ENCODE results near the gene USP6NL.

GRCh38 chr10:11587722-11588259 is 23.7 kb downstream of the USP6NL start:
- TF ChIP-seq, protein P1, sequence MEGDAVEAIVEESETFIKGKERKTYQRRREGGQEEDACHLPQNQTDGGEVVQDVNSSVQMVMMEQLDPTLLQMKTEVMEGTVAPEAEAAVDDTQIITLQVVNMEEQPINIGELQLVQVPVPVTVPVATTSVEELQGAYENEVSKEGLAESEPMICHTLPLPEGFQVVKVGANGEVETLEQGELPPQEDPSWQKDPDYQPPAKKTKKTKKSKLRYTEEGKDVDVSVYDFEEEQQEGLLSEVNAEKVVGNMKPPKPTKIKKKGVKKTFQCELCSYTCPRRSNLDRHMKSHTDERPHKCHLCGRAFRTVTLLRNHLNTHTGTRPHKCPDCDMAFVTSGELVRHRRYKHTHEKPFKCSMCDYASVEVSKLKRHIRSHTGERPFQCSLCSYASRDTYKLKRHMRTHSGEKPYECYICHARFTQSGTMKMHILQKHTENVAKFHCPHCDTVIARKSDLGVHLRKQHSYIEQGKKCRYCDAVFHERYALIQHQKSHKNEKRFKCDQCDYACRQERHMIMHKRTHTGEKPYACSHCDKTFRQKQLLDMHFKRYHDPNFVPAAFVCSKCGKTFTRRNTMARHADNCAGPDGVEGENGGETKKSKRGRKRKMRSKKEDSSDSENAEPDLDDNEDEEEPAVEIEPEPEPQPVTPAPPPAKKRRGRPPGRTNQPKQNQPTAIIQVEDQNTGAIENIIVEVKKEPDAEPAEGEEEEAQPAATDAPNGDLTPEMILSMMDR (IDR thresholded peaks at IDR 0.05) = no peak
- TF ChIP-seq EZH2 (IDR thresholded peaks at IDR 0.05) (no peak), EZH2phosphoT487 (IDR thresholded peaks at IDR 0.05) (no peak)
